H1 (cell line): Measurements from ENCODE around the gene SLC5A8.

Experiments
- CTCF ChIP-seq, 3 experiments: IDR thresholded peaks; 1 replicate in 2 of 3; 2 replicates in 1 of 3; pipeline versions ENCODE4 v1.5.1 to v1.6.1; 2011; ENCODE audit warnings: low read length in 3 of 3, mild to moderate bottlenecking in 3 of 3, inconsistent platforms in 2 of 3, low read depth in 1 of 3, moderate library complexity in 1 of 3; ENCODE audit not compliant: insufficient read depth in 1 of 3; ENCODE audit errors: control extremely low read depth in 1 of 3
- MAX ChIP-seq: IDR thresholded peaks from 2 replicates; pipeline ENCODE4 v1.6.1; 2012; ENCODE audit warnings: inconsistent platforms

- TF ChIP-seq MAX: no peak
- TF ChIP-seq CTCF (IDR thresholded peaks at IDR 0.05; ENCODE audit: control extremely low read depth in 1 of 3, insufficient read depth in 1 of 3, low read depth in 1 of 3, low read length in 3 of 3): no peak
Measured at GRCh38 chr12:101231636-101232035, 21.6 kb upstream of the SLC5A8 start.
